ENCODE results near the gene CGB7.
A peak's percentile ranks its signal among the peaks of the same experiment; 100 is the strongest.
"Not testable (repeated sequence)": the region's sequence is repeated elsewhere in the genome, so short reads cannot be mapped to it uniquely, and the experiment has no call there.

GRCh38 chr19:49031642-49032301 is 25.8 kb downstream of the CGB7 start, which contains the start of gene CGB2:
- not testable (repeated sequence) for TF ChIP-seq POLR2A (IDR thresholded peaks at IDR 0.05; ENCODE audit: low read depth, low read length); POLR2AphosphoS5 (IDR thresholded peaks at IDR 0.05; ENCODE audit: insufficient read depth, low read depth, low read length); EZH2 (IDR thresholded peaks at IDR 0.05; ENCODE audit: borderline replicate concordance, low read depth, low read length, severe bottlenecking)
- TF ChIP-seq, protein P1, sequence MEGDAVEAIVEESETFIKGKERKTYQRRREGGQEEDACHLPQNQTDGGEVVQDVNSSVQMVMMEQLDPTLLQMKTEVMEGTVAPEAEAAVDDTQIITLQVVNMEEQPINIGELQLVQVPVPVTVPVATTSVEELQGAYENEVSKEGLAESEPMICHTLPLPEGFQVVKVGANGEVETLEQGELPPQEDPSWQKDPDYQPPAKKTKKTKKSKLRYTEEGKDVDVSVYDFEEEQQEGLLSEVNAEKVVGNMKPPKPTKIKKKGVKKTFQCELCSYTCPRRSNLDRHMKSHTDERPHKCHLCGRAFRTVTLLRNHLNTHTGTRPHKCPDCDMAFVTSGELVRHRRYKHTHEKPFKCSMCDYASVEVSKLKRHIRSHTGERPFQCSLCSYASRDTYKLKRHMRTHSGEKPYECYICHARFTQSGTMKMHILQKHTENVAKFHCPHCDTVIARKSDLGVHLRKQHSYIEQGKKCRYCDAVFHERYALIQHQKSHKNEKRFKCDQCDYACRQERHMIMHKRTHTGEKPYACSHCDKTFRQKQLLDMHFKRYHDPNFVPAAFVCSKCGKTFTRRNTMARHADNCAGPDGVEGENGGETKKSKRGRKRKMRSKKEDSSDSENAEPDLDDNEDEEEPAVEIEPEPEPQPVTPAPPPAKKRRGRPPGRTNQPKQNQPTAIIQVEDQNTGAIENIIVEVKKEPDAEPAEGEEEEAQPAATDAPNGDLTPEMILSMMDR (IDR thresholded peaks at IDR 0.05; ENCODE audit: extremely low read depth in 1 of 2, insufficient read depth in 1 of 2, low read depth in 1 of 2, low read length in 2 of 2): peak; percentile 27 to 31
- TF ChIP-seq, protein P2, sequence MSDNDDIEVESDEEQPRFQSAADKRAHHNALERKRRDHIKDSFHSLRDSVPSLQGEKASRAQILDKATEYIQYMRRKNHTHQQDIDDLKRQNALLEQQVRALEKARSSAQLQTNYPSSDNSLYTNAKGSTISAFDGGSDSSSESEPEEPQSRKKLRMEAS (IDR thresholded peaks at IDR 0.05; ENCODE audit: insufficient read depth, insufficient read length): not testable (repeated sequence)

Data from endothelial cell of umbilical vein (primary cell).